HEK293 (cell line): ENCODE results near the gene ASCL5.
A peak's percentile ranks its signal among the peaks of the same experiment; 100 is the strongest.

Source experiments
- BCL11A ChIP-seq: fragments of 450-650 bp; formaldehyde crosslinking; IDR thresholded peaks from 2 replicates; pipeline ENCODE4 v1.5.1; 2016; ENCODE audit warnings: low read depth, missing biosample characterization, missing genetic modification characterization
- ELK4 ChIP-seq: IDR thresholded peaks from 2 replicates; pipeline ENCODE4 v1.6.1; 2011; ENCODE audit warnings: mild to moderate bottlenecking, low read depth, low read length, borderline replicate concordance
- GLI2 ChIP-seq: fragments of 450-650 bp; formaldehyde crosslinking; IDR thresholded peaks from 2 replicates; pipeline ENCODE4; 2017; ENCODE audit warnings: missing biosample characterization, missing genetic modification characterization, low read depth, borderline replicate concordance
- INSM2 ChIP-seq: fragments of 450-650 bp; formaldehyde crosslinking; IDR thresholded peaks from 2 replicates; pipeline ENCODE4 v1.5.1; 2016; ENCODE audit warnings: missing biosample characterization, missing genetic modification characterization
- KLF7 ChIP-seq: fragments of 450-650 bp; formaldehyde crosslinking; IDR thresholded peaks from 2 replicates; pipeline ENCODE4 v1.5.1; 2016; ENCODE audit warnings: missing biosample characterization, missing genetic modification characterization, borderline replicate concordance
- MEIS1 ChIP-seq: sonication (generic); formaldehyde crosslinking; IDR thresholded peaks from 2 replicates; pipeline ENCODE4 v1.8.1; 2022; ENCODE audit warnings: missing genetic modification reagents, mild to moderate bottlenecking, borderline replicate concordance
- SCRT2 ChIP-seq: fragments of 450-650 bp; formaldehyde crosslinking; IDR thresholded peaks from 2 replicates; pipeline ENCODE4 v1.5.1; 2016; ENCODE audit warnings: missing biosample characterization, missing genetic modification characterization
- ZBTB10 ChIP-seq: fragments of 450-650 bp; formaldehyde crosslinking; IDR thresholded peaks from 2 replicates; pipeline ENCODE4 v1.5.1; 2016; ENCODE audit warnings: missing biosample characterization, missing genetic modification characterization
- ZNF112 ChIP-seq: fragments of 450-650 bp; formaldehyde crosslinking; IDR thresholded peaks from 2 replicates; pipeline ENCODE4 v1.5.0; 2017; ENCODE audit warnings: missing biosample characterization, missing genetic modification characterization
- ZNF155 ChIP-seq: fragments of 450-650 bp; formaldehyde crosslinking; IDR thresholded peaks from 2 replicates; pipeline ENCODE4 v1.5.1; 2016; ENCODE audit warnings: missing biosample characterization, missing genetic modification characterization
- ZNF157 ChIP-seq: fragments of 450-650 bp; formaldehyde crosslinking; IDR thresholded peaks from 2 replicates; pipeline ENCODE4 v1.5.1; 2016; ENCODE audit warnings: missing biosample characterization, missing genetic modification characterization
- ZNF175 ChIP-seq: fragments of 450-650 bp; formaldehyde crosslinking; IDR thresholded peaks from 2 replicates; pipeline ENCODE4 v1.5.1; 2016; ENCODE audit warnings: missing biosample characterization, missing genetic modification characterization
- ZNF18 ChIP-seq: fragments of 450-650 bp; formaldehyde crosslinking; IDR thresholded peaks from 2 replicates; pipeline ENCODE4 v1.5.1; 2016; ENCODE audit warnings: missing biosample characterization, missing genetic modification characterization
- ZNF335 ChIP-seq: fragments of 450-650 bp; formaldehyde crosslinking; conservative IDR thresholded peaks from 2 replicates; pipeline ENCODE4 v1.5.1; 2016; ENCODE audit warnings: missing biosample characterization, missing genetic modification characterization
- ZNF350 ChIP-seq: fragments of 450-650 bp; formaldehyde crosslinking; IDR thresholded peaks from 2 replicates; pipeline ENCODE4 v1.5.0; 2017; ENCODE audit warnings: missing biosample characterization, mild to moderate bottlenecking, missing genetic modification characterization
- ZNF37A ChIP-seq: fragments of 450-650 bp; IDR thresholded peaks from 2 replicates; pipeline ENCODE4 v1.5.1; 2018; ENCODE audit warnings: missing biosample characterization, missing genetic modification characterization
- ZNF530 ChIP-seq: fragments of 450-650 bp; formaldehyde crosslinking; IDR thresholded peaks from 2 replicates; pipeline ENCODE4 v1.5.1; 2016; ENCODE audit warnings: low read depth, missing biosample characterization, missing genetic modification characterization
- ZNF610 ChIP-seq: fragments of 450-650 bp; formaldehyde crosslinking; IDR thresholded peaks from 2 replicates; pipeline ENCODE4 v1.5.1; 2016; ENCODE audit warnings: missing biosample characterization, missing genetic modification characterization, borderline replicate concordance
- ZNF626 ChIP-seq: fragments of 450-650 bp; sonication (Bioruptor Pico); formaldehyde crosslinking; IDR thresholded peaks from 2 replicates; pipeline ENCODE4 v1.5.1; 2018; ENCODE audit warnings: missing biosample characterization, missing genetic modification characterization, inconsistent platforms
- ZNF664 ChIP-seq: fragments of 450-650 bp; formaldehyde crosslinking; IDR thresholded peaks from 2 replicates; pipeline ENCODE4 v1.5.1; 2016; ENCODE audit warnings: missing biosample characterization, missing genetic modification characterization
- ZNF692 ChIP-seq: fragments of 450-650 bp; formaldehyde crosslinking; IDR thresholded peaks from 2 replicates; pipeline ENCODE4 v1.5.1; 2016; ENCODE audit warnings: missing biosample characterization, missing genetic modification characterization
- ZNF837 ChIP-seq: fragments of 450-650 bp; formaldehyde crosslinking; IDR thresholded peaks from 2 replicates; pipeline ENCODE4 v1.5.1; 2016; ENCODE audit warnings: missing biosample characterization, missing genetic modification characterization
- ZSCAN4 ChIP-seq: fragments of 450-650 bp; formaldehyde crosslinking; IDR thresholded peaks from 2 replicates; pipeline ENCODE4 v1.5.1; 2017; ENCODE audit warnings: missing biosample characterization, missing genetic modification characterization
- ZSCAN5A ChIP-seq: fragments of 450-650 bp; formaldehyde crosslinking; IDR thresholded peaks from 2 replicates; pipeline ENCODE4 v1.5.1; 2016; ENCODE audit warnings: missing biosample characterization, missing genetic modification characterization

ASCL5 gene

GRCh38 chr1:201171063-201172036 is 44.4 kb upstream of the ASCL5 start (continued):
- peak; percentile 25 for TF ChIP-seq ZSCAN4 (tag by site-specific recombination)
- TF ChIP-seq KLF7: no peak
- no peak for TF ChIP-seq BCL11A (tag by site-specific recombination)
- TF ChIP-seq ZNF664 (tag by site-specific recombination): no peak; the same call in 1 of the 2 replicates
- TF ChIP-seq ZNF157: no peak
- TF ChIP-seq ZSCAN5A (tag by site-specific recombination): no peak
- no peak; the same call in 1 of the 2 replicates for TF ChIP-seq ZNF18 (tag by site-specific recombination)
- TF ChIP-seq ZNF335 (tag by site-specific recombination): peak; percentile 83
- TF ChIP-seq ZNF175 (tag by site-specific recombination): no peak
- peak; percentile 93 for TF ChIP-seq SCRT2
- peak; percentile 99 for TF ChIP-seq ZNF692 (tag by site-specific recombination)
- peak; percentile 82; the same call in 1 of the 2 replicates for TF ChIP-seq ZNF610 (tag by site-specific recombination)
- no peak for TF ChIP-seq ZNF112 (tag by site-specific recombination)
- TF ChIP-seq ZBTB10 (tag by site-specific recombination): peak; percentile 66; the same call in 1 of the 2 replicates
- no peak for TF ChIP-seq GLI2 (tag by site-specific recombination)
- TF ChIP-seq MEIS1 (CRISPR knock-in tag): no peak
- no peak for TF ChIP-seq ELK4
- no peak for TF ChIP-seq ZNF37A
- TF ChIP-seq ZNF350 (tag by site-specific recombination): no peak
- TF ChIP-seq ZNF530 (tag by site-specific recombination): no peak
- TF ChIP-seq ZNF837 (tag by site-specific recombination): no peak
- no peak for TF ChIP-seq ZNF155 (tag by site-specific recombination)
- no peak for TF ChIP-seq INSM2 (tag by site-specific recombination)
- TF ChIP-seq ZNF626 (tag by site-specific recombination): no peak
